HG03520 (cell line): Measurements from ENCODE around the gene KREMEN1.

Experiments
- ATAC-seq: cut with Tn5 transposase; IDR thresholded peaks from one replicate; pipeline ENCODE4 v1.9.1; 2021; ENCODE audit warnings: mild to moderate bottlenecking, moderate library complexity; ENCODE audit not compliant: unreplicated experiment

The KREMEN1 gene

DNA sequence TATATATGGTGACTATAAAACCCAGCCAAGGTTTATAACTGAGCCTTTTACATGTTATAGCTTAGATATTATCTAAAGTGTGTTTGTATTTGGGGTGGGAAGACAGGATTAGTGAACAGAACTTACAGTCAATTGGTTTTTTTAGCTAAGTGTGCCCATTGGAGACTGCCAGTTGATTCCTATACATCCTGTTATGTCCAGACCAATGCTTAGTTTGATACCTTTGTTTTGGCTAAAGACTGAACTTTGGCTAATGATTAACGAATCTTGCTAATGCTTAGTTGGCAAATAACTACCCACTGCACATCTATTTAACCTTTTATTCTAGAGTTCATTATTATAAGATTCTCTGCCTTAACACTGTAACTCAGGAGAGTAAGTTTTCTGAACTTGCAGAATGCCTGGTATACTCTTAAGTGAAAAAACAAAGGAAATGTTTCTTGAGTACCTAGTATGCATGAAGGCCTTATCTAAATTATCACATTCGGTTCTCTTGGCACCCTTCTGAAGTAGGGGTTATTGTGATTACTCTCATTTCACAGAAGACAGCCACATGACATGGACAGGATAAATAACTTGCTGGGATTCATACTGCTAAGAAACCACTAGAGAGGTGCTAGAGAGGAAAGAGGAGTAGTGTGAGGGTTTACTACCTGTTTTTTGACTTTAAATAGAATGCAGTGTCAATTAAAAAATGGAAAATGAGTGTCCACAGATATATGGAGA, 54.0 kb downstream of the KREMEN1 start:
- ATAC-seq, result no peak

DNA sequence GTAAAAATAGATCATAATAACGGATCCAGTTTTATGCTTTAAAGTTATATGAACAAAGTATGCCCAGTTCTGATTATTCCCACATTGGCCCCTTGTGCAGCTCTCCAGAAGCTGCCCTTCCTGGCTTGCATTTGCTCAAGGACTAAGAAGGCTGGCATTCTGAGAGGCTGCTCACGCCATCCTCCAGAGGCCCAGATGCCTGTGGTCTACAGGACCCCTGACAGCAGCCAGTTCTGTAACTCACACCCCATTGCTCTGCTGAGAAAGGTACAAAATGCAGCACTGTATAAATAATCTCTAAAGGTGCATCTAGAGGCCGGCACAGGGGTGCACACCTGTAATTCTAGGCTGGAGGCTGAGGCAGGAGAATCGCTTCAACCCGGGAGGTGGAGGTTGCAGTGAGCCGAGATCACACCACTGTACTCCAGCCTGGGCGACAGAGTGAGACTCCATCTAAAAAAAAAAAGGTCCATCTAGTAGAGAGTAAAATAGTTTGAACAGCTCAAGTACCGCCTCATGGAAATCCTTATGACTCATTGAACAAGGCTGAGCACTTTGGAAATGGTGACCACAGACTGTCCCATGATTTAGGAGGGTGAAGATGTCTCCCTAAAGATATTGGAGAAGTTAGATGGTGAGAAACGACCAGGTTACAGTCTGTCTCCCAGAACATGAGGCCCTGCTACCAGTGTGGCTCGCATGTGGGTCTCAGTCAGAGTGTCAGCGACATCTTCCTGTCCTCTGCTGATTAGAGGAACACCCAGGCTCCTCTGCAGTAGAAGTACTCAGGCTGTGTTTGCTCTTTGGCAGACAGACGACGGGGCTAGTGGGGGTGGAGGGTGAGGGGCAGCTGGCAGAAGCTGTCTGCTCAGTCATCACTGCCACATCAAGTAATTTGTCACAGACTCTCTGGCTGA, 56.3 kb downstream of the KREMEN1 start:
- ATAC-seq, result no peak

DNA sequence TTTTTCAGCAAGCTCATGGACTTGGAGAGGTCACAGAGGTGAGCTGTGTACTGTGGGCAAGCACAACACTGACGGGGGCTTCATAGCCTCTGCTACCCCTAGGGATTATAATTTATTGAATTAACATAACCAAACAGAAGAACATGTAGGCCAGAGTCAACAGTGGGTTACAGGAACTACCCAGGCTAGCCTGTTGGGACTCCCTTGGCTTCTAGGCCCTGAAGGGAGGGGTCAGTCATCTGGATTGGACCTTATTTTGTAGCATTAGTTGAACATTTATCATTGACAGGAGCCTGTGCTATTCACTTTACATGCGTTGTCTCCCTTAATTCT, 56.9 kb downstream of the KREMEN1 start:
- ATAC-seq, result no peak

DNA sequence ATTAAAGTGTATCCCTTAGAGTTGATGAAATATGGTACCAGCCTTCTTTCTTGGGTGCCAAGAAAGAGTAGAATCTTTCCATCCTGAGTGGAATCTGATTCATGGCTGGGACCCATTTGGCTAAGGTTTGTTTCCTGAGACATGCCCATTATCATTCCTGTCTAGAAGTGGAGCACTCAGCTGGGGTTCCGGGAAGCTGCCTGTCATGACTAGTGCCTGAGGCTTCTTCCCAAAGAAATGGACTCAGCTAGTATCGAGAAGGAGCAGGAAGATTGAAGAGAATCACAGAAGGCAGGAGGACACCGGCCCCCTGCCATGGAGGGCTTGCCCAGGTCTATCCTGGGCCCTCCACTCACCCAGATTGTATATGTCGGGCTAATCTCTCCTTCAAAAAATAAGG, 57.6 kb downstream of the KREMEN1 start:
- ATAC-seq, result no peak

DNA sequence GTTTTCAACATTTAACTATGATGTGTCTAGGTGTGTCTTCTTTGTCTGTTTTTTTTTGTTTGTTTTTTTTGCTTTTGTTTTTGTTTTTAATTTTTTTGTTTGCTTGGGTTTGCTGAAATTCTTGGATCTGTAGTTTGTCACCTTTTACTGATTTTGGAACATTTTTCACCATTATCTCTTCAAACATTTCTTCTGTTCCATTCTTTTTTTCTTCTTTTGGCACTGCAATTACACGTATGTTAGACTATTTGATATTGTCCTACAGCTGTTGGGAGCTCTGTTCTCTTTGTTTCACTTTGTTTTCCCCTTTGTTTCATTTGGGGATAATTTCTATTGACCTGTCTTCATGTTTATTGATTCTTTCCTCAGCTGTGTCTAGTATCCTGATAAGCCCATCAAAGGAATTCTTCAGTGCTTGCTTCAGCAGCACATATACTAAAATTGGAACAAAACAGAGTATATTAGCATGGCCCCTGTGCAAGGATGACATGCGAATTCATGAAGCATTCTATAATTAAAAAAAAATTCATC, 60.8 kb downstream of the KREMEN1 start:
- ATAC-seq, result no peak

DNA sequence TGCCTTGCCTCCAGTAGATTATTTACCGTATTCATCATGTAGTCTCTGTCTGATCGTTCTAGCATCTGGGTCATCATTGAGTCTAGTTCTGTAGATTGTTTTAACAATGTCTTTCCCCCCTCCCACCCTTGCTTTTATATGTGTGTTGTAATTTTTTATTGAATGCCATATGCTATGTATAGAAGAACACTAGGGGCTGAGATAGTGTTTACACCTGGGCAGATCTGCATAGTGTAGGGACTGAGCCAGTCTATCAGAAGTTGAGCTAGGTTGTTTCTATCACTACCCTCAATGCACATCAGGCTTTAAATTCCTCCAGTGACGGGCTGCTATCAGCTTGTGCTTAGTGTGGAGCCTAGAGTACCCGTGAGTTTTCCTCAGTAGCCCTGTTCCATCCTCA, 61.6 kb downstream of the KREMEN1 start:
- no peak for ATAC-seq

DNA sequence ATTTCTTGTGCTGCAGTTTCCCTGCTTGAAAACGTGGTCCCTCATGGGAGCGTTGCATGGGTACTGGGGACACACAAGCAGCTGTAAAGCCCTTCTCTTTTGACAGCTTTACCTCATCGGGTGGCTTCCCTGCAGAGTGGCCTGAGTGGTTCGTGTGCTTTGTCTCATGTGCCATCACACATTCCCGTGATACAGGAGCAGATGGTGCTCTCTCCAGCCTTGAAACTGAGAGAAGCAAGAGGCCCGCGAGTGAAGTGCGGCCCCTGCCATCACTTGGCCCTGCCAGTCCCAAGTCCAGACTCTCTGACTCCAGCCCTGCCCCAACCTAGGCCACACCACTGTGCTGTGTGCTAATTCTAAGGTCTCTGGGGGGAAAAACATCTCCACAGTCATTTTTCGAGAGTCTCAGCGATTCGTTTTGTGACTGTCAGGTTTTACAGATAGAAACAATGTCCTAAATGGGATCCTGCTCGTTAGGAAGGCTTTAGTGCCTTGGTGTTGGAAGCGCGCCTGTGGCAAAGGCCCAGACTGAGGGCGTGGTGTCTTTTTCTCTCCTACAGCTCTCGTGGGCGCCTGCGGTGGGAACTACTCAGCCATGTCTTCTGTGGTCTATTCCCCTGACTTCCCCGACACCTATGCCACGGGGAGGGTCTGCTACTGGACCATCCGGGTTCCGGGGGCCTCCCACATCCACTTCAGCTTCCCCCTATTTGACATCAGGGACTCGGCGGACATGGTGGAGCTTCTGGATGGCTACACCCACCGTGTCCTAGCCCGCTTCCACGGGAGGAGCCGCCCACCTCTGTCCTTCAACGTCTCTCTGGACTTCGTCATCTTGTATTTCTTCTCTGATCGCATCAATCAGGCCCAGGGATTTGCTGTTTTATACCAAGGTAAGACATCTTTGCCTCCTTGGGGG, 64.2 kb downstream of the KREMEN1 start:
- no peak for ATAC-seq

DNA sequence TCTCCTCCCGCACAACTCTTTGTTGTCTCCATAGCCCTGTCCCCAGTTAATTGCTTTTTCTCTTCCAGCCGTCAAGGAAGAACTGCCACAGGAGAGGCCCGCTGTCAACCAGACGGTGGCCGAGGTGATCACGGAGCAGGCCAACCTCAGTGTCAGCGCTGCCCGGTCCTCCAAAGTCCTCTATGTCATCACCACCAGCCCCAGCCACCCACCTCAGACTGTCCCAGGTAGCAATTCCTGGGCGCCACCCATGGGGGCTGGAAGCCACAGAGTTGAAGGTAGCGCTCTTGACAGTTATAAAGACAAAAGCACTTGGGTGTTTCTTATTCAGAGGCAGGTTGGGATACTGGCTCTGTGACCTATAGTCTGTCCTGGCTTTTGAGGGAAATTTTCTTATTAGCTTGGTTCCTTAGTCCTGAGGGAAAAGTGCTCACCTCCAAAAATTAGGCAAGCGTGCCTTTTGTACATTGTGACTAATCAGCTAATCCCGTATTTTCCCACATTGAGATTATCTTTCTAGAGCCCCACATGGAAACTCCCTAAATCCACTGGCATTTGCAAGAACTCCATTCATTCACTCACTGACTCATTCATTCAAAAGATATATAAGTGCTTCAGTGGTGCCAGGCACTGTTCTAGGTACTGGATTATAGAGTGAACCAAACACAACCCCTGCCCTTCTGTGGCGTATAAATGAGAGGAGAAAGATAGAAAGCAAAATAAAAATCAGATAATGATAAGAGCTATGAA, 65.9 kb downstream of the KREMEN1 start:
- no peak for ATAC-seq

DNA sequence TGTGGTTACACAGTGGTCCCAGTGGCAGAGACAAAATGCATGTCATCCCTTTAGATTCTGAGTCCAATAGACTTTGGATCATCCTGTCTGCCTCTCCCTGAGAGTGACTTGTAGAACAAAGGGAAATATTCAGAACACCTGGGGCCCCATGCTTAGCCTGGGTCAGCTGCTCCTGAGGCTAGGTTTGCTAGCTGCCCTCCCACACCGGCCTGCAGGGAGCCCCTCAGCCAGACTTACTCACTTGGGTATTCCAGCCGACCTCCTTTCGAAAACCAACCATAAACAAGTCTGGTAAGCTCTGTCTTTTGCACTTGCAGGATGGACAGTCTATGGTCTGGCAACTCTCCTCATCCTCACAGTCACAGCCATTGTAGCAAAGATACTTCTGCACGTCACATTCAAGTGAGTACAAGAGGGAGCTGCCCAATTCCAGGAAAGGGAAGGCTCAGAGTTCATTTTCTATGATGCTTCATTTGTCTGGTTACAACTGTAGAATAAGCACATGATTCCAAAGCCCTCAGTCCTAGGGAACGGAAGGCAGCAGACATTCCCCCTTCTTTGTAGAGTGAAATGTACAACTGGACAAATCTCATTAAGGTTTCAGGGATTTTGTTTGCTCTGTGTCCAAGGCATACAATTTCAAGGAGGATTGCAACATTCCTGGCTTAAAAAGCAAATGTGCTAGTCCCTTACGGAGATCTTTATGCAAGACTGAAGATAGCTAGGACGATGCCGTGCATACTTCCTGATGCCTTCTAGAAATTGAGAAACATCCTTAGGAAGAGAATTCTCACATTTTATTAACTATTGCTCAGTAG, 67.3 kb downstream of the KREMEN1 start:
- no peak for ATAC-seq

DNA sequence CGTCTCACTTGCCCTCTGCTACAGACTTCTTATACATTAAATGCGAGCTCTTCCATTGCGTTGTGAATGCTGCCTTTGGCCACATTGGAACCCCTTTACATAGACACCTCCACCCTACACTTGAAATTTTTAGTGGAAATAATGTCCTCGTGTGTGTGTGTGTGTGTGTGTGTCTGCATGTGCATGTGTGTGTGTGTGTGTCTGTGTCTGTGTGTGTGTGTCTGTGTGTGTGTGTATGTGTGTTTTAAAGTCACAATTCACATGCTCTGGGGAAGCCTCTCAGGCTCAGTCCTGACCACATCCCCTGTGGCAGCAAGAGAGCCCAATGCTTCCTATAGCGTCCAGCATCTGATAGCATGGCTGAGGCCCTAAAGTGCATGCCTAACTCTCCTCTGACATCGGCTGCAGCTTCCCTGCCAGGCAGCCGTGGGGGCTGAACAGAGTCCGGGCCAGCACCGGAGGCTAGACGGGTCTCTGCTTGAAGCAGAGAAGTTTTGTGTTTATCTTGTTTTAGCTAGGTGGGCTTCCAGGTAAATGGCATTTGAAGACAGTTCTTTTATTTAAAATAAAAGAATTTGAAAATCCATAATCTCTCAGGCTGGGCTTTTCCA, 68.3 kb downstream of the KREMEN1 start:
- no peak for ATAC-seq

DNA sequence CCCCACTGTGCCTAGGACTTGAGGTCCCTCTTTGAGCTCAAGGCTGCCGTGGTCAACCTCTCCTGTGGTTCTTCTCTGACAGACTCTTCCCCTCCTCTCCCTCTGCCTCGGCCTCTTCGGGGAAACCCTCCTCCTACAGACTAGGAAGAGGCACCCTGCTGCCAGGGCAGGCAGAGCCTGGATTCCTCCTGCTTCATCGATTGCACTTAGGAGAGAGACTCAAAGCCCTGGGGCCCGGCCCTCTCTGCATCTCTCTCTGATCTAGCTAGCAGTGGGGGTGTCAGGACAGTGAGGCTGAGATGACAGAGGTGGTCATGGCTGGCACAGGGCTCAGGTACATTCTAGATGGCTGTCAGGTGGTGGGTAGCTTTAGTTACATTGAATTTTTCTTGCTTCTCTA, 69.3 kb downstream of the KREMEN1 start:
- no peak for ATAC-seq

DNA sequence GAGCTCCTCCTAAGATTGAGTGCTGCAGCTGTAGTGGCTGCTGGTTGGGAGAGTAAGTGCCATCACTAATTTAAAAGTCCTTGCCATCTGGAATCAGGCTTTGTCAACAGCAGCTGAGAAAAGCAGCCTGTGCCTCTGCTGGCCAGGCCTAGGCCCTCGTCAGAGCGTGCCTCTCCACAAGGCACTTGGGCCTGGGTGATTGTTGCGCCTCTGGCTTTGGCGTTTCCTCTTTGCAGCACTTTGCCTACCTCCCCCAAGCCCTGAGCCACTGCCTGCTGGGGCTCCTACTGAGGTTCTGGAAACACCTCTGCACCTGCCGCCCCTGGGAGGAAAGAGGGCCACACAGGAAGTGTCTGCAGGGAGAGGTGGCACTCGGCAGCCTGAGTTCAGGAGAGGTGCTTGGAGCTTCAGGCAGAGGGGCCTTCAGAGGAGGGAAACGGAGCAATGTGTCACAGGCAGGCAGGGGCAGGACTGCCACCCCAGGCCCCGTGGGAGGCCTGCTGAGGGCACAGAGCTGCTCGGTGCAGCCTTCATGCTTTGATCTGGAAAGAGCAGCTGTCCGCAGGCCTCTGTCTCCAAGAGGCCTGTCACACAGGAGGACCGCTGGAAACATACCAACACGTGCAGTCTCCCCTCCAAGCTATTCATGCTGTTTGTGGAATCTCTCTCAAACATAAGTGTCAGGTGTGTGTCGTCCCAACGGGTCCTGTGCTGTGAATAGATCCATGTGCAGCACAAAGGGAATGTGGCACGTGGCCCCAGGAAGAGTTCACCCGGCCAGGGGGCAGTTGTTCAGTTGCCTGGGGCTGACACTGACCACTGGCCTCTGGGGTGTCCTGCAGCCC, 71.3 kb downstream of the KREMEN1 start:
- ATAC-seq, result no peak

DNA sequence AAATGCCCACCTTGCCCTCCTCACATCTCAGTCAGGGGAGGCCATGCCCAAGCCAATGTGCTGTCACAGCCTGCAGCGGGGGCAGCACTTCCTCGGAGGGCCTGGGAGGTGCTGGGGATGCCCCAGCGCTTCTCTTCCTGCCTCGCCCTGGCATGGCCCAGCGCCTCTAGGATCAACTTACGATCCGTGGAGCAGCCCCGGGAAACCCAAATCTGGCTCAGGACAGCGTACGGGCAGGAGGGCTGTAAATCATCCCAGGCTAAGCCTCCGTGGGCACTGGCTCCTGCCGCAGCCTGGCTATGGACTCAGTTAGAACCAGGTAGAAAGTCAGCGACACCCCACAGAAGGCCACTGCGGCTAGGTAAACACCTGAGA, 71.9 kb downstream of the KREMEN1 start:
- ATAC-seq, result no peak

DNA sequence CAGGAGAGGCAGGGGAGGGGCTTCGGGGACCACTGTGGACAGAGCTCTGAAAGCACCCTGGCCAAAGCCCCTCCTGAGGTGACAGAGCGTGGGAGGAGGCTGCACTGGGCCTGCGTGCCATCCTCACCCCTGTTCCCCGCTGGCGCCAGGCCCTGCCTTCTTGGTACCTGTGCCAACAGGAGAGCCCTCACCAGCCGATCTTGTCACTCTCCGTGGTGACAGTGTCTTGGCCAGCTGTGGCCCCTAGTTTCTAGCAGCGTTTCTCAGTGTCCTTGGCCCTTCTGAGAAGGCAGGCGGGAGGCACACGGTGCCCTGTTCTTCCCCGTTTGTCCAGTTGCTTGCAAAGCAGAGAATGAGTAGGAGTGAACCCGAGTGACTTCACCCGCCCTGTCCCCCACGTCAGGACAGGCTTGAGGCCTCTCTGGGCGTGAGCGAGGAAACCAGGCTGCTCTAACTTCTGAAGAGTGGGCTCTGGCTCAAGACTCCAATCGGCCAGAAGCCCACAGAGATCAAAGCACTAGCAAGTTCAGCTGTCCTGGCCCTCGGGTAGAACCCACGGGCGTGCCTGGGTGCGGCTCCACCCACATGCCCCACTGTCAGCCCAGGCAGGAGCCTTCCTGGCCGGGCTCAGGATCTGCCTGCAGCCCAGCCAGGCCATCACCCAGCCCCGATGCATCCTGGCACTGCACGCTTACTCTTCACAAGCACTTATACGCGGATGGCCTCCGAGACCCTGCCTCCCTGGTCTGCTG, 72.7 kb downstream of the KREMEN1 start:
- no peak for ATAC-seq

DNA sequence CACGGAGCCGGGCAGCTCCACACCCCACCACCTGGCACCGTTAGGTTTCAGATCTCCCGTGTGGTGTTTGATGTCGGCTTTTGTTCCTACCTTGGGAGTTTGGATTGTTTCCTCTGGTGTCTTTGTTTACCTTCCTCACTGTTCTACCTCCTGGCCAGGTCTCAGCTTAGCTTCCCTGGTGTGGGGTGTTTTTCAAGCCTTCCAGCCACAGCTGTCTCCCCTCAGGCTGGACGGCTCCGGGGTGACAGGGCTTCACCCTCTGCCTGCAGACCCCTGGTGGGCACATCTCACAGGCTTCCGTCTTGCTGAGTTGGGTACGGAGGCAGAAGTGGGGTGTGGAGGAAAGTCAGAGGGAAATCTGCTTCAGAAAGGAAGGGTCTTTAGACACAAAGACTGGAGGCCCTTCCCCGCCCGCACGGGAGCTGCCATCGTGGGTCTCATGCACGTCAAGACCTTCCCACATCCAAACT, 73.3 kb downstream of the KREMEN1 start:
- ATAC-seq, result no peak

DNA sequence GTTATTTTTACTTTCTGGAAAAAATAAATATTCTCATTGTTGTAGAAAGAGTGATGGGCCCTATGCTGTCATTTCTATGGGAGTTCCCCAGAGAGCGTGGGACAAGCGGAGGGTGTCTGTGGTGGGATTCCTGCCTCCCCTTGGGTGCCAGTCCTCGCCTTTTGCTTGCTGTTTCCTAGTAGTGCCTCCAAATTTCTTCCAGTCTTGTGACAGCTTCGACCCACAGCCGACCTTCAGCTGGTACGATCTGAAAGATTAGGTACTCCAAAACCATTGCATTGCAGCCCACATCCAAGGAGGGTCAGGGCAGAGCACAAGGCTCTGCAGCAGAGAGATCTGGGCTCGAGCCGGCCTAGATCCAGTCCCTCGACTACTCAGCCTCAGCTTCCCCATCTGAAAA, 73.9 kb downstream of the KREMEN1 start:
- no peak for ATAC-seq

DNA sequence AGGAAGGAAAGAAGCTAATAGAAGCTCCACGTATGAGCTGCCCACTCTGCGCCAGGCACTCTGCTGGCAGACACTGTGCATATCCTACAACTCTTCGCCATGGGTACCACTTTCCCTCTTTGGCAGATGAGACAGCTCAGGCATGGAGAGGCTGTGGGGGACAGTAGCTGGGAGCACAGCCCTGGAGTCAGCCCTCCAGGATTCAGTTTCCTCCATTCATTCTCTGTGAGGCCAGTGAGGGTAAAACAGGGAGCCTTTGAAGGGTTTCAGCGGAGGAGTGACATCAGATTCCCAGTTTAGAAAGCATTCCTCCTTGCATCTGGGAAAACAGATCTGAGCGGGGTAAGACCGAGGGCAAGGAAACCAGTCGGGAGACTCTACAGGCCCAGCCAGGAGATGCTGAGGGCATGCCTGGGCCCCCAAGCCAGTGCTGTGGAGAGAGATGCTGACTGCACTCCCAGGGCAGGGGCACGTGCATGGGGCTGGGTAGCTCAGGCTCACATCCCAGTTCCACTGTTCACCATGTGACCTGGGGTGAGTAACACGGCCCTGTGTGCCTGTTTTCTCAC, 74.6 kb downstream of the KREMEN1 start:
- ATAC-seq, result no peak
